KOPT-K1 (cell line): Measurements from ENCODE around the gene CDK4.

Experiments used
- H3K27ac ChIP-seq: fragments of 200-600 bp; sonication (generic); 2 replicates; pipeline ENCODE4 v1.5.1; 2016; ENCODE audit warnings: antibody characterized with exemption, mild to moderate bottlenecking, low read depth, low read length; ENCODE audit not compliant: poor library complexity, severe bottlenecking
- H3K36me3 ChIP-seq: fragments of 200-600 bp; sonication (generic); 2 replicates; pipeline ENCODE4 v1.5.1; 2017; ENCODE audit warnings: antibody characterized with exemption, mild to moderate bottlenecking, low read length, moderate library complexity; ENCODE audit not compliant: insufficient read depth
- H3K9me3 ChIP-seq: fragments of 200-600 bp; sonication (generic); 2 replicates; pipeline ENCODE4 v1.5.1; 2017; ENCODE audit warnings: antibody characterized with exemption, low read length, mild to moderate bottlenecking; ENCODE audit not compliant: insufficient read depth, poor library complexity, severe bottlenecking

CDK4 gene

GRCh38 chr12:57698414-57698813, 53.7 kb downstream of the CDK4 start:
- peaks cover 4% of the 10 kb centered on the region for H3K9me3 ChIP-seq
- H3K36me3 ChIP-seq, result peaks cover 54% of the 10 kb centered on the region
- H3K27ac ChIP-seq, result no peak overlapping the region
